ENCODE measurements around the gene SLC6A3.

SLC6A3 gene

GRCh38 chr5:1471997-1472963 is 27.0 kb upstream of the SLC6A3 start:
- H3K4me3 Mint-ChIP-seq = no peak overlapping the region
- no peak for ATAC-seq
- H3K27me3 Mint-ChIP-seq = no peaks in the 10 kb centered on the region
- peaks cover 68% of the 10 kb centered on the region for H3K36me3 Mint-ChIP-seq
- peaks cover 24% of the 10 kb centered on the region for H3K4me1 Mint-ChIP-seq
- peak overlapping the region; percentile 73 for H3K27ac Mint-ChIP-seq
- H3K9me3 Mint-ChIP-seq = no peaks in the 10 kb centered on the region

- Mint-ChIP-seq H3K27me3 (no peaks in the 10 kb centered on the region), H3K9me3 (no peaks in the 10 kb centered on the region), H3K27ac (peak overlapping the region; percentile 73), H3K4me1 (peaks cover 18% of the 10 kb centered on the region), H3K4me3 (no peak overlapping the region), H3K36me3 (peaks cover 67% of the 10 kb centered on the region)
- ATAC-seq = no peak
Observed at GRCh38 chr5:1471240-1471853, 26.1 kb upstream of the SLC6A3 start.

- H3K9me3 Mint-ChIP-seq = no peaks in the 10 kb centered on the region
- peaks cover 18% of the 10 kb centered on the region for H3K4me1 Mint-ChIP-seq
- H3K27me3 Mint-ChIP-seq = no peaks in the 10 kb centered on the region
- no peak overlapping the region for H3K4me3 Mint-ChIP-seq
- ATAC-seq = no peak
- peak overlapping the region; percentile 73 for H3K27ac Mint-ChIP-seq
- H3K36me3 Mint-ChIP-seq = peaks cover 68% of the 10 kb centered on the region
Observed at GRCh38 chr5:1470762-1471211, 25.5 kb upstream of the SLC6A3 start.

- peaks cover 18% of the 10 kb centered on the region for H3K4me1 Mint-ChIP-seq
- H3K36me3 Mint-ChIP-seq = peaks cover 77% of the 10 kb centered on the region
- peaks cover 2% of the 10 kb centered on the region for H3K9me3 Mint-ChIP-seq
- H3K27ac Mint-ChIP-seq = peak overlapping the region; percentile 69
- no peaks in the 10 kb centered on the region for H3K27me3 Mint-ChIP-seq
- H3K4me3 Mint-ChIP-seq = no peak overlapping the region
- ATAC-seq = no peak
Observed at GRCh38 chr5:1468629-1469527, 23.6 kb upstream of the SLC6A3 start.

GRCh38 chr5:1468247-1468612 is 23.0 kb upstream of the SLC6A3 start:
- peaks cover 18% of the 10 kb centered on the region for H3K4me1 Mint-ChIP-seq
- no peak for ATAC-seq
- H3K36me3 Mint-ChIP-seq = peaks cover 76% of the 10 kb centered on the region
- H3K27ac Mint-ChIP-seq = peak overlapping the region; percentile 69
- no peaks in the 10 kb centered on the region for H3K27me3 Mint-ChIP-seq
- peaks cover 2% of the 10 kb centered on the region for H3K9me3 Mint-ChIP-seq
- no peak overlapping the region for H3K4me3 Mint-ChIP-seq

- H3K4me3 Mint-ChIP-seq = no peak overlapping the region
- no peak for ATAC-seq
- no peaks in the 10 kb centered on the region for H3K27me3 Mint-ChIP-seq
- H3K9me3 Mint-ChIP-seq = peaks cover 2% of the 10 kb centered on the region
- H3K36me3 Mint-ChIP-seq = peaks cover 72% of the 10 kb centered on the region
- peaks cover 12% of the 10 kb centered on the region for H3K4me1 Mint-ChIP-seq
- H3K27ac Mint-ChIP-seq = peak overlapping the region; percentile 69
Observed at GRCh38 chr5:1467341-1468246, 22.4 kb upstream of the SLC6A3 start.

- Mint-ChIP-seq H3K4me3 (no peak overlapping the region), H3K9me3 (peaks cover 2% of the 10 kb centered on the region), H3K27me3 (no peaks in the 10 kb centered on the region), H3K27ac (no peak overlapping the region), H3K36me3 (peaks cover 72% of the 10 kb centered on the region), H3K4me1 (peaks cover 7% of the 10 kb centered on the region)
- ATAC-seq = no peak
Observed at GRCh38 chr5:1466631-1467265, 21.5 kb upstream of the SLC6A3 start.

- Mint-ChIP-seq H3K4me1 (peaks cover under 1% of the 10 kb centered on the region), H3K9me3 (peaks cover 2% of the 10 kb centered on the region), H3K4me3 (no peak overlapping the region), H3K27ac (no peak overlapping the region), H3K36me3 (peaks cover 72% of the 10 kb centered on the region), H3K27me3 (no peaks in the 10 kb centered on the region)
- ATAC-seq = no peak
Observed at GRCh38 chr5:1465966-1466471, 20.8 kb upstream of the SLC6A3 start.

- Mint-ChIP-seq H3K36me3 (peaks cover 81% of the 10 kb centered on the region), H3K9me3 (peaks cover 2% of the 10 kb centered on the region), H3K27ac (no peak overlapping the region), H3K4me3 (no peak overlapping the region), H3K4me1 (peaks cover 7% of the 10 kb centered on the region), H3K27me3 (no peaks in the 10 kb centered on the region)
- no peak for ATAC-seq
Observed at GRCh38 chr5:1465117-1465516, 19.9 kb upstream of the SLC6A3 start.

GRCh38 chr5:1464511-1464910 is 19.3 kb upstream of the SLC6A3 start:
- H3K27ac Mint-ChIP-seq = no peak overlapping the region
- peaks cover 2% of the 10 kb centered on the region for H3K9me3 Mint-ChIP-seq
- H3K4me3 Mint-ChIP-seq = no peak overlapping the region
- H3K4me1 Mint-ChIP-seq = peaks cover 7% of the 10 kb centered on the region
- no peak for ATAC-seq
- peaks cover 86% of the 10 kb centered on the region for H3K36me3 Mint-ChIP-seq
- no peaks in the 10 kb centered on the region for H3K27me3 Mint-ChIP-seq

- H3K9me3 Mint-ChIP-seq = peaks cover 2% of the 10 kb centered on the region
- peaks cover 86% of the 10 kb centered on the region for H3K36me3 Mint-ChIP-seq
- H3K27me3 Mint-ChIP-seq = no peaks in the 10 kb centered on the region
- peaks cover 7% of the 10 kb centered on the region for H3K4me1 Mint-ChIP-seq
- H3K27ac Mint-ChIP-seq = no peak overlapping the region
- no peak for ATAC-seq
- no peak overlapping the region for H3K4me3 Mint-ChIP-seq
Observed at GRCh38 chr5:1464096-1464446, 18.8 kb upstream of the SLC6A3 start.

- Mint-ChIP-seq H3K27ac (no peak overlapping the region), H3K4me3 (no peak overlapping the region), H3K9me3 (peaks cover 2% of the 10 kb centered on the region), H3K4me1 (peaks cover 7% of the 10 kb centered on the region), H3K36me3 (peaks cover 82% of the 10 kb centered on the region), H3K27me3 (no peaks in the 10 kb centered on the region)
- ATAC-seq = no peak
Observed at GRCh38 chr5:1463326-1464095, 18.3 kb upstream of the SLC6A3 start.

GRCh38 chr5:1462358-1462757 is 17.1 kb upstream of the SLC6A3 start:
- Mint-ChIP-seq H3K27me3 (no peaks in the 10 kb centered on the region), H3K4me1 (peaks cover 7% of the 10 kb centered on the region), H3K9me3 (peaks cover 2% of the 10 kb centered on the region), H3K36me3 (peaks cover 76% of the 10 kb centered on the region), H3K4me3 (no peak overlapping the region), H3K27ac (no peak overlapping the region)
- no peak for ATAC-seq

All from stimulated activated memory B cell treated with anti-CD40 and anti-IgM and Interleukin-4, amounts not matched to agents 10 μg/mL and 1 μg/mL and 100 μg/mL, for 72 hours (primary cell).